HG03159 (cell line): ENCODE results near the gene COG7.
"Not testable (repeated sequence)": the region's sequence is repeated elsewhere in the genome, so short reads cannot be mapped to it uniquely, and the experiment has no call there.

Experiments used
- ATAC-seq: cut with Tn5 transposase; IDR thresholded peaks from one replicate; pipeline ENCODE4 v1.9.1; 2021; ENCODE audit warnings: mild to moderate bottlenecking, moderate library complexity; ENCODE audit not compliant: unreplicated experiment

COG7 gene

GRCh38 chr16:23366341-23366740 lies 86.6 kb downstream of the COG7 start:
- not testable (repeated sequence) for ATAC-seq

- ATAC-seq = no peak
Measured at GRCh38 chr16:23365602-23366240, 87.3 kb downstream of the COG7 start.

GRCh38 chr16:23362460-23363317 lies 90.3 kb downstream of the COG7 start:
- no peak for ATAC-seq

- no peak for ATAC-seq
Measured at GRCh38 chr16:23359092-23359760, 93.8 kb downstream of the COG7 start.

GRCh38 chr16:23357761-23358290 lies 95.2 kb downstream of the COG7 start:
- no peak for ATAC-seq

- no peak for ATAC-seq
Measured at GRCh38 chr16:23356941-23357340, 96.0 kb downstream of the COG7 start.

GRCh38 chr16:23355106-23355670 lies 97.8 kb downstream of the COG7 start:
- ATAC-seq = no peak

- ATAC-seq = no peak
Measured at GRCh38 chr16:23354246-23354645, 98.7 kb downstream of the COG7 start.

GRCh38 chr16:23353440-23353839 lies 99.5 kb downstream of the COG7 start:
- no peak for ATAC-seq

GRCh38 chr16:23351360-23351759 lies 101.6 kb downstream of the COG7 start:
- no peak for ATAC-seq

- ATAC-seq = no peak
Measured at GRCh38 chr16:23348579-23349469, 104.2 kb downstream of the COG7 start.

- ATAC-seq = no peak
Measured at GRCh38 chr16:23345237-23345636, 107.8 kb downstream of the COG7 start.

GRCh38 chr16:23343643-23344612 lies 109.1 kb downstream of the COG7 start:
- ATAC-seq = no peak

- ATAC-seq = no peak
Measured at GRCh38 chr16:23342083-23342640, 110.8 kb downstream of the COG7 start.

GRCh38 chr16:23339787-23340186 lies 113.2 kb downstream of the COG7 start:
- ATAC-seq = no peak
